GM12801 (cell line): ENCODE data around the gene SNTB2.

Experiments used
- CTCF ChIP-seq: IDR thresholded peaks from one replicate; pipeline ENCODE4 v1.5.1; 2011; ENCODE audit warnings: control low read depth; ENCODE audit not compliant: insufficient read length; ENCODE audit errors: extremely low read depth

The SNTB2 gene

GRCh38 chr16:69217433-69217832 lies 30.5 kb downstream of the SNTB2 start:
- no peak for TF ChIP-seq CTCF

DNA sequence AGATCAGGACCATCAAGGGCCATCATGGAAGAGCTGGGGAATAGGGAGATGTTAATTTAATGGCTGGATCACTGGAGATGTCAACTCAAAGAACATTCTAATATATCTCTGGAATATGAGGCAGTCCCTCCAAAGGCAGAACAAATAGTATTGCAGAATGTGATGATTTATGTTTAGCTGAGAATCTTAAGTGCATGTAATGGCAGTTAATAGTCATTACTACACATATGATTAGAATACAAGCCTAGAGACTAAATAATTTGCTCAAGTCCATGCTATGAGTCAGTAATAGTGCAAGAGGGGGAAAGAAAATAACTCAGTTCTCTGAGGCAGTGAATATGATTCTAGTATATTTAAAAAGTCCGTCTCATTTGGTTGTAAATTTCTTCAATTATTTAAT lies 32.3 kb downstream of the SNTB2 start:
- no peak for TF ChIP-seq CTCF

GRCh38 chr16:69223882-69224281 lies 36.9 kb downstream of the SNTB2 start:
- no peak for TF ChIP-seq CTCF

DNA sequence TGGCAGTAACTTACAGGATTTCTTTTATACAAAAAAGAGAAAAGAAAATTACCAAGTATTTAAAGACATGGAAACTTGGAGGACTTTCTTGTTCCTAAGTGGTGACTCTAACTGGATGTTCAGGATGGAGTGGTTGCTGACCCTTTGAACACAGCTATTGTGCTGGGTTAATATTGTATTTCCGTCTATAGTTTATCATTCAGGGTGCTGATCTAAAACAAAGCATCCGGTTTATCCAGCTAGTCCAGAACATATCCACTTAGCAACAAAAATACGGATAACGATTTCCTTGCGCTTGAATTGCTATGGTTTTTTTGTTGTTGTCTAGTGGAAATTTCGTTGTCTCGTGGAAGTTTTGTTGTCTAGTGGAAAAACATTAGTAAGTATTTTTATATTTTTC lies 38.2 kb downstream of the SNTB2 start:
- no peak for TF ChIP-seq CTCF

DNA sequence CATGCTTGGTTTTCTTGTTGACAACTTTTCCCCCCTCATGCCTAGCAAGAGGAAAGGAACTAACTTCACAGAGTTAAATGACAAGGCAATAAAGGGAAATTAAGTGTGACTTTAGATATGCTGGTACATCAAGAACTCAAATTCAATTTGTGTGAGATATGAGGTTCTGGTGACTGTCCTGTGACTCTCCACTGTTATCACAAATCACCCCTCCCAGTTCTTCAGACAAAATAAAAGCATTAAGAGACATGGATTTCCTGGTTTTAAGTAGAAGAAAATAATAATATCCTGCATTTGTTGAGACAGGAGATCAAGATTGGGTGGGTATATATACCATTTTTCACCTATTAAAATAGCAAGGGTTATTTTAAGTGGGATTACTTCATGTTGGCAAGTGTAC lies 46.2 kb downstream of the SNTB2 start:
- no peak for TF ChIP-seq CTCF

DNA sequence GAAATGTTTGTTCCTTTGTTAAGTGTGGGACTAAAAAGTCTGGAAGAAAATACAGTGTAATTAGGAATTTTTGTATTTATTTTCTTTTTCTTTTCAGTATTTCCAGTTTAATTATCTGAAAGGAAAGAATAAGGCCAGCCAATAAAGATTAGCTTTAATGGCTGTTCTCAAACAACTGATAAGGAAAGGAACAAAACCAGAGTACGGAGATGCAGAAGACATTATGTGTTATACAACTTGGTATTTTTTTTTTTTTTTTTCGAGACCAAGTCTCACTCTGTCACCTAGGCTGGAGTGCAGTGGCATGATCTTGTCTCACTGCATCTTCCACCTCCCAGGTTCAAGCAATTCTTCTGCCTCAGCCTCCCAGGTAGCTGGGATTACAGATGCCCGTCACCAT lies 47.5 kb downstream of the SNTB2 start:
- no peak for TF ChIP-seq CTCF

GRCh38 chr16:69236319-69236718 lies 49.4 kb downstream of the SNTB2 start:
- TF ChIP-seq CTCF: no peak

GRCh38 chr16:69237296-69237695 lies 50.3 kb downstream of the SNTB2 start:
- TF ChIP-seq CTCF: no peak
